ENCODE measurements around the gene ZNF605. TPM values are rescaled to one million over a fixed set of nuclear protein-coding genes. Genes with fewer than 3 reads are reported as not detected.
"Not testable (repeated sequence)": the region's sequence is repeated elsewhere in the genome, so short reads cannot be mapped to it uniquely, and the experiment has no call there.

ZNF605 gene
- total RNA-seq, 2 experiments from 2014 or later: 4.3 to 5.3 TPM

DNA sequence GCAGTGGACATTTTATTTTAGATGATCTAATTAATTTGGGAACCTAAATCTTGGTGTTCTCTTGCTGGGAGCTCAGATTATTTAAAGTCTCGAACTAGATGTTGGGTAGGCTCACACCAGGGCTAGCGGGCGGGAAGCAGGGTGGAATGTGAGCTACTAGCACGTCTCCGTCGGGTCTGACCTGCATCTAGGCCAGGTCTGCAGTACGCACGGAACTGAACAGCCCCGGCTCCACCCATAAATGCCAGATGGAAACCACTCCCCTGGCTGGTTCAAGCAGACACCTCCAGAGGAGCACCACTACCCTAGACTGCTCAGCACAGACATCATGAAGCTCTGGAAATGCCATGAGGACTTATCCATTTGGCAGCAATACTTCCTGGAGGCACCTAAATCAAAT lies 10.3 kb downstream of the ZNF605 start:
- CTCF ChIA-PET: no interaction called here
- Mint-ChIP-seq H3K27me3 (ENCODE audit: low read depth) (no peaks in the 10 kb centered on the region), H3K4me1 (ENCODE audit: low read depth) (no peaks in the 10 kb centered on the region), H3K27ac (no peak overlapping the region), H3K4me3 (no peak overlapping the region), H3K9me3 (peaks cover 47% of the 10 kb centered on the region), H3K36me3 (ENCODE audit: low read depth) (peaks cover 83% of the 10 kb centered on the region)
- no peak for DNase-seq
- intact Hi-C loops (cut with micrococcal nuclease): no loop called here

DNA sequence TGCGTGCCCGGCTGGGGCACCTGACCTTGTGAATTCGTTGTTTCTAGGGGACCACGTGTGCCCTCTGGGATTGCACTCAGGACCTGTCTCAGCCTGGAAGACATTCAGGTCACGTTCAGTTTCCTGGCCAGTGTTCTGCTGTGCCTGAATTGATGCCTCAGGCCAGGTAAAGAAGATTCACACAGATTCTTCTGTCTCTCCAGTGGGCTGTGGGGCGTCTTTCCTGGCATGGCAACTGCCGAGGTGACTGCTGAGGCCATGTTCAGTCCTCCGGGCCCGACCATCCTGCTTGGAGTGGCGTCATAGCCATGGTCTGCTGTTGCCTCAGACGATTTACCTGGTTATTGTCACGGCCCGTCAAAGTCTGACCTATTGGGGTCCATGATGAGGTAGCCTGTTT lies 13.5 kb downstream of the ZNF605 start:
- H3K27ac Mint-ChIP-seq: no peak overlapping the region
- H3K9me3 Mint-ChIP-seq: peaks cover 45% of the 10 kb centered on the region
- H3K36me3 Mint-ChIP-seq (ENCODE audit: low read depth): peaks cover 76% of the 10 kb centered on the region
- no peaks in the 10 kb centered on the region for H3K27me3 Mint-ChIP-seq (ENCODE audit: low read depth)
- intact Hi-C loops (cut with micrococcal nuclease): no loop called here
- CTCF ChIA-PET: no interaction called here
- no peak for DNase-seq
- H3K4me1 Mint-ChIP-seq (ENCODE audit: low read depth): no peaks in the 10 kb centered on the region
- no peak overlapping the region for H3K4me3 Mint-ChIP-seq

- H3K27ac Mint-ChIP-seq: no peak overlapping the region
- no peaks in the 10 kb centered on the region for H3K27me3 Mint-ChIP-seq (ENCODE audit: low read depth)
- DNase-seq: no peak
- CTCF ChIA-PET: no interaction called here
- intact Hi-C loops (cut with micrococcal nuclease): no loop called here
- peaks cover 71% of the 10 kb centered on the region for H3K36me3 Mint-ChIP-seq (ENCODE audit: low read depth)
- peaks cover 53% of the 10 kb centered on the region for H3K9me3 Mint-ChIP-seq
- H3K4me1 Mint-ChIP-seq (ENCODE audit: low read depth): no peaks in the 10 kb centered on the region
- H3K4me3 Mint-ChIP-seq: no peak overlapping the region
Observed at GRCh38 chr12:132941336-132941954, 14.7 kb downstream of the ZNF605 start.

GRCh38 chr12:132940071-132940719 lies 15.9 kb downstream of the ZNF605 start:
- no peak overlapping the region for H3K27ac Mint-ChIP-seq
- no peak for DNase-seq
- no peaks in the 10 kb centered on the region for H3K4me1 Mint-ChIP-seq (ENCODE audit: low read depth)
- H3K27me3 Mint-ChIP-seq (ENCODE audit: low read depth): no peaks in the 10 kb centered on the region
- CTCF ChIA-PET: no interaction called here
- H3K36me3 Mint-ChIP-seq (ENCODE audit: low read depth): peaks cover 63% of the 10 kb centered on the region
- peaks cover 53% of the 10 kb centered on the region for H3K9me3 Mint-ChIP-seq
- intact Hi-C loops (cut with micrococcal nuclease): no loop called here
- H3K4me3 Mint-ChIP-seq: no peak overlapping the region

GRCh38 chr12:132938807-132939206 lies 17.3 kb downstream of the ZNF605 start:
- H3K27me3 Mint-ChIP-seq (ENCODE audit: low read depth); CTCF ChIA-PET; H3K4me3 Mint-ChIP-seq; DNase-seq; H3K4me1 Mint-ChIP-seq (ENCODE audit: low read depth); H3K27ac Mint-ChIP-seq; intact Hi-C loops (cut with micrococcal nuclease): not testable (repeated sequence)
- Mint-ChIP-seq H3K9me3 (peaks cover 56% of the 10 kb centered on the region), H3K36me3 (ENCODE audit: low read depth) (peaks cover 59% of the 10 kb centered on the region)

GRCh38 chr12:132937476-132937875 lies 18.6 kb downstream of the ZNF605 start:
- Mint-ChIP-seq H3K36me3 (ENCODE audit: low read depth) (peaks cover 56% of the 10 kb centered on the region), H3K4me1 (ENCODE audit: low read depth) (no peaks in the 10 kb centered on the region), H3K27ac (no peak overlapping the region), H3K27me3 (ENCODE audit: low read depth) (no peaks in the 10 kb centered on the region), H3K4me3 (no peak overlapping the region), H3K9me3 (peaks cover 63% of the 10 kb centered on the region)
- CTCF ChIA-PET: no interaction called here
- no peak for DNase-seq
- intact Hi-C loops (cut with micrococcal nuclease): no loop called here

GRCh38 chr12:132936921-132937320 lies 19.2 kb downstream of the ZNF605 start:
- Mint-ChIP-seq H3K9me3 (peaks cover 60% of the 10 kb centered on the region), H3K36me3 (ENCODE audit: low read depth) (peaks cover 55% of the 10 kb centered on the region)
- CTCF ChIA-PET; H3K4me3 Mint-ChIP-seq; H3K27ac Mint-ChIP-seq; intact Hi-C loops (cut with micrococcal nuclease); DNase-seq; H3K27me3 Mint-ChIP-seq (ENCODE audit: low read depth); H3K4me1 Mint-ChIP-seq (ENCODE audit: low read depth): not testable (repeated sequence)

DNA sequence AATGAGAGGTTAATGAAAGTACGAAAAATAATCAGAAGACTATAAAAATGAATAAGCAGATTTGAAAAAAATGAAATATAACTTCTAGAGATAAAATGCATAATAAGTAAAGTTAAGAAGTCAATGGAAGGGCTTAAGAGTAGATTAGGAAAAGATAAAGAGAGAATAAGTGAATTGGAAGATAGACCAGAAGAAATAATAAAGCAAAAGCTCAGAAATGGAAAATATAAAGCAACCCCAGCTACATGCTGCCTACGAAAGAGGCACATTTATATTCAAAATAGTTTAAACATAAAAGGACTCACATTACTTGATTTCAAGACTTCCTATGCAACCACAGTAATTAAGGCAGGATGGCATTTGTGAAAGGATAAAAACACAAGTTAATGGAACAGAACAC lies 19.9 kb downstream of the ZNF605 start:
- peaks cover 58% of the 10 kb centered on the region for H3K9me3 Mint-ChIP-seq
- no peak for DNase-seq
- CTCF ChIA-PET: no interaction called here

DNA sequence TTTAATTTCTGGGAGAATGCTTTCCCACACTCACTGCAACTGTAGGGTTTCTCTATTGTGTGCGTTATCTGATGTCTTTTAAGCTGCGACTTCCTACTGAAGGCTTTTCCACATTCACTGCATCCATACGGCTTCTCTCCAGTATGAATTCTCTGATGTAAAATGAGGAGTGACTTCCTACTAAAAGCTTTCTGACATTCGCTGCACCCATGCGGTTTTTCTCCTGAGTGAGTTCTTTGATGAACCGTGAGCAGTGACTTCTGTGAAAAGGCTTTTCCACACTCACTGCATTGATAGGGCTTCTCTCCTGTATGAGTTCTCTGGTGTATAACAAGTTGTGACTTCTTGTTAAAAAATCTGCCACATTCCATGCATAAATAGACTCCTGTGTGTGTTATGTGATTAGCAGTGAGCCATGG lies 29.7 kb downstream of the ZNF605 start:
- CTCF ChIA-PET: interaction anchor here (1.0 kb wide), 1 partner anchor 17 kb away, joined by 5 read pairs; no protein-coding TSS in a partner anchor
- no peak for DNase-seq
- Mint-ChIP-seq H3K9me3 (peaks cover 76% of the 10 kb centered on the region), H3K4me1 (ENCODE audit: low read depth) (no peaks in the 10 kb centered on the region), H3K27me3 (ENCODE audit: low read depth) (no peaks in the 10 kb centered on the region), H3K36me3 (ENCODE audit: low read depth) (peaks cover 66% of the 10 kb centered on the region), H3K4me3 (no peak overlapping the region), H3K27ac (no peak overlapping the region)
- intact Hi-C loops (cut with micrococcal nuclease): no loop called here

More for the DNA sequence above, 19.9 kb downstream of the ZNF605 start:
- intact Hi-C loops (cut with micrococcal nuclease): no loop called here
- H3K4me3 Mint-ChIP-seq: no peak overlapping the region
- H3K36me3 Mint-ChIP-seq (ENCODE audit: low read depth): peaks cover 52% of the 10 kb centered on the region
- no peak overlapping the region for H3K27ac Mint-ChIP-seq
- H3K4me1 Mint-ChIP-seq (ENCODE audit: low read depth): no peaks in the 10 kb centered on the region
- no peaks in the 10 kb centered on the region for H3K27me3 Mint-ChIP-seq (ENCODE audit: low read depth)

GRCh38 chr12:132925597-132926414 lies 30.3 kb downstream of the ZNF605 start:
- intact Hi-C loops (cut with micrococcal nuclease): no loop called here
- H3K4me3 Mint-ChIP-seq: no peak overlapping the region
- no peak for DNase-seq
- H3K27me3 Mint-ChIP-seq (ENCODE audit: low read depth): no peaks in the 10 kb centered on the region
- H3K27ac Mint-ChIP-seq: no peak overlapping the region
- peaks cover 65% of the 10 kb centered on the region for H3K36me3 Mint-ChIP-seq (ENCODE audit: low read depth)
- H3K9me3 Mint-ChIP-seq: peaks cover 76% of the 10 kb centered on the region
- CTCF ChIA-PET: interaction anchor here (1.0 kb wide), 1 partner anchor 16 kb away, joined by 5 read pairs; no protein-coding TSS in a partner anchor
- H3K4me1 Mint-ChIP-seq (ENCODE audit: low read depth): no peaks in the 10 kb centered on the region

GRCh38 chr12:132924356-132924755 lies 31.8 kb downstream of the ZNF605 start:
- no peaks in the 10 kb centered on the region for H3K4me1 Mint-ChIP-seq (ENCODE audit: low read depth)
- no peak overlapping the region for H3K4me3 Mint-ChIP-seq
- no peak for DNase-seq
- CTCF ChIA-PET: no interaction called here
- H3K27ac Mint-ChIP-seq: no peak overlapping the region
- no peaks in the 10 kb centered on the region for H3K27me3 Mint-ChIP-seq (ENCODE audit: low read depth)
- intact Hi-C loops (cut with micrococcal nuclease): no loop called here
- H3K36me3 Mint-ChIP-seq (ENCODE audit: low read depth): peaks cover 60% of the 10 kb centered on the region
- H3K9me3 Mint-ChIP-seq: peaks cover 69% of the 10 kb centered on the region

GRCh38 chr12:132923356-132923909 lies 32.7 kb downstream of the ZNF605 start:
- no peaks in the 10 kb centered on the region for H3K27me3 Mint-ChIP-seq (ENCODE audit: low read depth)
- no peak for DNase-seq
- peaks cover 71% of the 10 kb centered on the region for H3K9me3 Mint-ChIP-seq
- intact Hi-C loops (cut with micrococcal nuclease): no loop called here
- CTCF ChIA-PET: no interaction called here
- no peaks in the 10 kb centered on the region for H3K4me1 Mint-ChIP-seq (ENCODE audit: low read depth)
- no peak overlapping the region for H3K4me3 Mint-ChIP-seq
- peaks cover 56% of the 10 kb centered on the region for H3K36me3 Mint-ChIP-seq (ENCODE audit: low read depth)
- H3K27ac Mint-ChIP-seq: no peak overlapping the region
